RWPE1 (cell line): ENCODE results near the gene ABI1.

Experiments
- CTCF ChIA-PET: fragments of 350-600 bp; sonication (Branson Sonifier 250); formaldehyde crosslinking; extraction: SDS; loops from one replicate; lab custom pipeline; 2021; lab: Yijun Ruan, JAX
- POLR2A ChIA-PET: fragments of 400-600 bp; formaldehyde crosslinking; extraction: SDS; loops from one replicate; lab custom pipeline; 2020; ENCODE audit warnings: antibody characterized with exemption; ENCODE audit not compliant: low non-redundant PET; lab: Yijun Ruan, JAX
- DNase-seq: peaks from one replicate; pipeline ENCODE4 v3.0.0; 2012; ENCODE audit warnings: low spot score
- H3K27ac ChIP-seq: fragments of 450-650 bp; 2 replicates; pipeline ENCODE4 v1.5.1; 2017
- TF ChIP-seq, protein P1 (sequence below): fragments of 450-650 bp; conservative IDR thresholded peaks from 2 replicates; pipeline ENCODE4 v1.5.1; 2017; ENCODE audit warnings: low read depth, mild to moderate bottlenecking

The ABI1 gene

DNA sequence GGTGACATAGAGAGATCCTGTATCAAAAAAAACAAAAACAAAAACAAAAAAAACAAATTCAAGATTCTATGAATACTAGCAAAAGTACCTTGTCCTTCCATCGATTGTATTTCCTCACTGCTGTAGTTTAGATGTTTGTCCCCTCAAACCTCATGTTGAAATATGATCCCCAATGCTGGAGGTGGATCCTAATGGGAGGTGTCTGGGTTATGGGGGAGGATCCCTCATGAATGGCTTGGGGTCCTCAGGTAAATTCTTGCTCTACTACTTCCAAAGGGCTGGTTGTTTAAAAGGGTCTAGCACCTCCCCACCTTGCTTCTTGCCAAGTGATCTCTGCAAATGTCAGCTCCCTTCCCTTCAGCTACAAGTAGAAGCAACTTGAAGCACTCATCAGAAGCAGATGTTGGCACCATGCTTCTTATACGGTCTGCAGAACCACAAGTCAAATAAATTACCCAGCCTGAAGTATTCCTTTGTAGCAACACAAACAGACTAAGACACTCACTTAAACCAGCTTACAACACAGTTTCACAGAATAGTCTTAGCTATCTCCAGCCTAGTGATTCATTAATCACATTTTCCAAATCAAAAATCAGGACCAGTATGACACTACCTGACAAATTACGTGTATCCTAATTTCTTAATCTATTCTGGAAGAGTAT, 20.7 kb downstream of the ABI1 start:
- TF ChIP-seq, protein P1, sequence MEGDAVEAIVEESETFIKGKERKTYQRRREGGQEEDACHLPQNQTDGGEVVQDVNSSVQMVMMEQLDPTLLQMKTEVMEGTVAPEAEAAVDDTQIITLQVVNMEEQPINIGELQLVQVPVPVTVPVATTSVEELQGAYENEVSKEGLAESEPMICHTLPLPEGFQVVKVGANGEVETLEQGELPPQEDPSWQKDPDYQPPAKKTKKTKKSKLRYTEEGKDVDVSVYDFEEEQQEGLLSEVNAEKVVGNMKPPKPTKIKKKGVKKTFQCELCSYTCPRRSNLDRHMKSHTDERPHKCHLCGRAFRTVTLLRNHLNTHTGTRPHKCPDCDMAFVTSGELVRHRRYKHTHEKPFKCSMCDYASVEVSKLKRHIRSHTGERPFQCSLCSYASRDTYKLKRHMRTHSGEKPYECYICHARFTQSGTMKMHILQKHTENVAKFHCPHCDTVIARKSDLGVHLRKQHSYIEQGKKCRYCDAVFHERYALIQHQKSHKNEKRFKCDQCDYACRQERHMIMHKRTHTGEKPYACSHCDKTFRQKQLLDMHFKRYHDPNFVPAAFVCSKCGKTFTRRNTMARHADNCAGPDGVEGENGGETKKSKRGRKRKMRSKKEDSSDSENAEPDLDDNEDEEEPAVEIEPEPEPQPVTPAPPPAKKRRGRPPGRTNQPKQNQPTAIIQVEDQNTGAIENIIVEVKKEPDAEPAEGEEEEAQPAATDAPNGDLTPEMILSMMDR = no peak
- no peak for DNase-seq
- CTCF ChIA-PET = interaction anchor here (0.7 kb wide), 1 partner anchor 1813 kb away, joined by 3 read pairs; no protein-coding TSS in a partner anchor
- POLR2A ChIA-PET = no interaction called here
- no peak overlapping the region for H3K27ac ChIP-seq

DNA sequence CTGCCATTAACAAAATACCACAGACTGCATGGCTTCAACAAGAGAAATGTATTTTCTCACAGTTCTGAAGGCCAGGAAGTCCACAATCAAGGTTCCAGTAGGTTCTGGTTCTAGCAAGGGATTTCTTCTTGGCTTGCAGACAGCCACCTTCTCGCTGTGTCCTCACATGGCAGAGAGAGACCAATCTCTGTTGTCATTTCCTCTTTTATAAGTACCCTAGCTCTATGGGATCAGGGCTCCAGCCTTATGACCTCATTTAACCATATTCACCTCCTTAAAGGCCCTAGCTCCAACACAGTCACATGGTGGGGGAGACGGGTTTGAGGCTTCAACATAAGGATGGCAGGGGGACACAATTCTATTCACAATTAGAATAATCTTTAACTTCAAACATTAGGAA, 23.6 kb downstream of the ABI1 start:
- POLR2A ChIA-PET = no interaction called here
- no peak for DNase-seq
- CTCF ChIA-PET = interaction anchor here (1.1 kb wide), 1 partner anchor 111 kb away, joined by 3 read pairs; no protein-coding TSS in a partner anchor
- H3K27ac ChIP-seq = no peak overlapping the region
- TF ChIP-seq, protein P1 = no peak

DNA sequence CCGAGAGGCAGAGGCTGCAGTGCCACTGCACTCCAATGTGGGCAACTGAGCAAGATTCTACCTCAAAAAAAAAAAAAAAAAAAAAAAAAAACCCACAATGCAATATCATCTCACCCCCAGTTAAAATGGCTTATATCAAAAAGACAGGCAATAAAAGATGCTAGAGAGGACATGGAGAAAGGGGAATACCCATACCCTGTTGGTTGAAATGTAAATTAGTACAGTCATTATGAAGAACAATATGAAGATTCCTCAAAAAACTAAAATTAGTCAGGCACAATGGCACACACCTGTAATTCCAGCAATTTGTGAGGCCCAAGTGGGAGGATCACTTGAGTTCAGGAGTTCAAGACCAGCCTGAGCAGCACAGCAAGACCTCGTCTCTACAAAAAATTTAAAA, 25.7 kb downstream of the ABI1 start:
- TF ChIP-seq, protein P1 = no peak
- DNase-seq = no peak
- H3K27ac ChIP-seq = no peak overlapping the region
- ChIA-PET POLR2A (no interaction called here), CTCF (no interaction called here)

DNA sequence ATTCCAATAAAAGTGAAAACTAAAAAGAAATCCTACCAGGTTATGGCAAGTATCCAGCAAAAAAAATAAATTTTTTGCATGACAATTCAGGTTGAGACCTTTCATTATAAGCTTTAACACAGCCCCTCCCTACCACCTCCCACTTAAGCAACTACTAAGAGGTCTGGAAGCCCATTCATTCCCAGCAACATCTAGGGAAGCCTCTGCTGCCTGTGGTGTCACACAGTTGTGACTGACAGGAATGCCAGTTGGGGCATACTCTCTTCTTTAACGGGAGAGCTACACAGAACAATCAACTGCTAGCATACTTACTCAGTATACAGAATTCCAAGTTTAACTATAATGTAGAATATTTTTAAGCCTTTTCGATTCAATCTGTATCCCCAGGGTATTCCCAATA, 27.8 kb downstream of the ABI1 start:
- CTCF ChIA-PET = interaction anchor here (0.6 kb wide), 1 partner anchor 107 kb away, joined by 3 read pairs; no protein-coding TSS in a partner anchor
- TF ChIP-seq, protein P1 = no peak
- no peak overlapping the region for H3K27ac ChIP-seq
- POLR2A ChIA-PET = no interaction called here
- DNase-seq = no peak

DNA sequence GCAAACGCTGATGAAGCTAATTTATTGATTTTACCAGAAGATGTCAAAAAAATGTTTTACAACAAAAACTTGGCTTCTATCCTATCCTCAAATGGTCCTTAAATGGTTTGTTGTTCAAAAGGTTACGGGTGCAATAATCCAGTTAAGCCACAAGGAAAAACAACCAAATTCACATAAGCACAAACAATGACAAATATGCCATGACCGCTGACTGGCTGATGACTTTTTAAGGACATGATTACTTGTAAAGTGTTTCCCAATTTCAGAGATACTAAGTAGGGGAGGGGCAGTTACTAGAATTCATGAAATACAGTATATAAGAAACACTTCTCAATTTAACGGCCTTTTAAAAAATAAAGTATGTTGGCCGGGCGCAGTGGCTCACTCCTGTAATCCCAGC, 28.8 kb downstream of the ABI1 start:
- no peak for DNase-seq
- ChIA-PET CTCF (interaction anchor here (0.6 kb wide), 1 partner anchor 1594 kb away, joined by 5 read pairs; no protein-coding TSS in a partner anchor), POLR2A (no interaction called here)

DNA sequence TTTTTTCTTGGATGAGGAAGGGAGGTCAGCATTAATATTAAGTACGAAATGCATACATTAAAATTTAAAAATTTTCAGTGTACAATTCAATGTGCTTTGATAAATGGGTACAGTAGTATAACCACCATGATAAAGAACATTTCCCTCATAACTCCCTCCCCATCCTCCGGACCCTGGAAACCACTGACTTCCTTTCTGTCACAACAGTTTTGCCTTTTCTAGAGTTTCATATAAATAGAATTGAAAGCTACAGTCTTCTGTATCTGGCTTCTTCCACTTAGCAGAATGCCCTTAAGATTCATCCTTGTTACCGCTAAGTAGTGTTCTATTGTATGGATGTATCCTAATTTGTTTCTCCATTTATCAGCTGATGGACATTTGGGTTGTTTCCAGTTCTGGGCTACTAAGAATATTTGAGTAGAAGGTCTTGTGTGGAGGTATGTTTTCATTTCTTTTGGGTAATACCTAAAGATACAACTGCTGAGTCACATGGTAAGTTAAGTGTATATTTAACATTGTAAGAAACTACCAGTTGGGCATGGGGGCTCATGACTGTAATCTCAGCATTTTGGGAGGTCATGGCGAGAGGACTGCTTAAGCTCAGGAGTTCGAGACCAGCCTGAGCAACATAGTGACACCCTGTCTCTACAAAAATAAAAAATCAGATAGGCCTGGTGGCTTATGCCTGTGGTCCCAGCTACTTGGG, 30.8 kb downstream of the ABI1 start:
- H3K27ac ChIP-seq = no peak overlapping the region
- ChIA-PET CTCF (no interaction called here), POLR2A (no interaction called here)
- no peak for DNase-seq
- TF ChIP-seq, protein P1 = no peak

More for the DNA sequence above, 28.8 kb downstream of the ABI1 start:
- no peak overlapping the region for H3K27ac ChIP-seq
- TF ChIP-seq, protein P1 = no peak
